ENCODE measurements around the gene DIAPH3.

The DIAPH3 gene

GRCh38 chr13:60158321-60158801, 5.4 kb downstream of the DIAPH3 start:
- in situ Hi-C loops (cut with MboI; ENCODE audit: low pct_unique_long_range_greater_than_20kb, low sequenced_read_pairs), result no loop called here
- no peak for DNase-seq

DNA sequence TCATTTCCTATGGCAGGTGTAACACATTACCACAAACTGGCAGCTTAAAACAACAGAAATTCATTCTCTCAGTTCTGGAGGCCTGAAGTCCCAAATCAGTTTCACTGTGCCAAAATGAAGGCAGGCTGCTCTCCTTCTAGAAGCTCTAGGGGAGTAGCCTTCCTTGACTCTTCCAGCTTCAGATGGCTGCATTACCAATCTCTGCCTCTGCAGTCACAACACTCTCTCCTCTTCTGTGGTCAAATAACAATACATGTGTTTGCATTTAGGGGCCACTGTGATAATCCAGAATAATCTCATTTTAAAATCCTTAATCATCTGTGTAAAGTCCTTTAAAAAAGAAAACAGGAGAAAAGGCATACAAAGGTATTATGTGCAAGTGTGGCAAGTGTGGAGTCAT, 7.8 kb downstream of the DIAPH3 start:
- in situ Hi-C loops (cut with MboI; ENCODE audit: low pct_unique_long_range_greater_than_20kb, low sequenced_read_pairs), result no loop called here
- no peak for DNase-seq

GRCh38 chr13:60152904-60153303, 10.8 kb downstream of the DIAPH3 start:
- in situ Hi-C loops (cut with MboI; ENCODE audit: low pct_unique_long_range_greater_than_20kb, low sequenced_read_pairs), result no loop called here
- no peak for DNase-seq

DNA sequence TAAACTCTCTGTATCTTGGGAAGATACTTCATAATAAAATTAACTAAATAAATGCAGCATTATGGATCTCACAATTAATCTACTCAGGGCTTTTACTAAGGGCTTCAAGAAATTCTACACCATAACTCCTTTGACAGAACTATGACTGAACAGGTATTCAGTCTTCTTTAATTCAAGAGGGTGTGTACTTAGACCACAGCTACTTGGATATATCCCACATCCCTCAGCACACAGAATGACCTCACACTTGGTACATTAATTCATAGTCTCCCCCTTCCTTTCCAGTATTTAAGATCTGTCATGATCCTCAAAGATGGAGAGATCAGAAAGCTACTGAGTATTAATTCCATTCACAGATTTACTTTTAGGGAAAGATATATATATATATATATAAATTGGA, 11.6 kb downstream of the DIAPH3 start:
- no peak for DNase-seq
- in situ Hi-C loops (cut with MboI; ENCODE audit: low pct_unique_long_range_greater_than_20kb, low sequenced_read_pairs), result no loop called here

DNA sequence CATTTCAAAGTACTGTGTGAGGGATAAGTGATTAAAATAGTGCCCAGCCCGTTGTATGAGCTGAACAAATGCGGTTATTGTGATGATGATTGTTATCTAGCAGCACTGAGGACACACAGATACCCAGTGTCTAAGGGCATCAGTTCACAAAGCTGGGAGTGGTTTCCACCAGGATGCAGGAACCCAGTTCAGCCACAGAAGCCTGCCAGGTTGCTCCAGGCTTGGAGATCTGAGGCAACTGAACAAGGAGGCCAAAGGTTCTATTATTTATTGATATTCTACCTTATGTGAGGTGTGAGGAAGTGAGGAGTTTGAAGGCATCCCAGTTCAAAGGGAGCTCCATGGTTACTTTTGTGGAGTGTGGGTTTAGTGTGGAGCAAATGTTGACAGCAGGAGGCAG, 13.2 kb downstream of the DIAPH3 start:
- DNase-seq, result no peak
- in situ Hi-C loops (cut with MboI; ENCODE audit: low pct_unique_long_range_greater_than_20kb, low sequenced_read_pairs), result no loop called here

DNA sequence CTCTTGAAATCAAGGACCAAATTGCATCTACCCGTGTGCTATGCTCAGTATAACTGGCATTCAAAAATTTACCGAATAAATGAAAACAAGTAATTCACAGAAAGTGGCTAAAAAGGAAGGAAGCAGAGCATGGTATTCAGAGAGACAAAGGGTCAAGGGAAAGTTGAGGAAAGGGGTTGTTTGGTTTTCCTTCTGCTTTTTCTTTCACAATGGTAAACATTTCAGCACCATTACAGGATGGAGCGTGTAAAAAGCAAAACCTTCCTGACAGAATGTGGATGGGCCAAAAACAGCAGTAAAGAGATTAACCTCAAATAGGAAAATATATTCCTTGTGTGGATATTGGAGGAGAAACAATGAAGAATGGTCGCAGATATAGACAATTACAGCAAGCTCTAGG, 14.8 kb downstream of the DIAPH3 start:
- DNase-seq, result peak; percentile 32
- in situ Hi-C loops (cut with MboI; ENCODE audit: low pct_unique_long_range_greater_than_20kb, low sequenced_read_pairs), result no loop called here

- in situ Hi-C loops (cut with MboI; ENCODE audit: low pct_unique_long_range_greater_than_20kb, low sequenced_read_pairs), result no loop called here
- no peak for DNase-seq
These were observed 16.4 kb downstream of the DIAPH3 start for GRCh38 chr13:60147361-60147760.

- DNase-seq, result no peak
- in situ Hi-C loops (cut with MboI; ENCODE audit: low pct_unique_long_range_greater_than_20kb, low sequenced_read_pairs), result no loop called here
These were observed 17.3 kb downstream of the DIAPH3 start for GRCh38 chr13:60146471-60146870.

DNA sequence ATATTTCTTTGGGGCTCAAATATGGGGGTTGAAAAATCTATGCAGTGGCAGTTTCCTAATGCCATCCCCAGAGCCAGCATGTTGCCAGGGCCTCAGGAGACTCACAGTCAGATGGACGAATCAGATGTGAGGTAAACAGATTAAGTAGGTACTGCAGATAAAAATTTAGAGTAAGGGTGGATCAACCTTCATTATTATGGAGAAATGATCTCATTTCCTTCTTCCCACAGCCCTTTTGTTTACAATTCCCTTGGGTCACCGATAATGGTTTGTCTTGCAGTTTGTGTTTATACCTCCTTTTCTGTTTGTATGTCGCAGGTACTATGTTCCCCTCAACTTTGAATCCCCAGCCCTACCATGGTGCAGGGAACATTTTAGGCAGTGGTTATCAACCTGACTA, 20.0 kb downstream of the DIAPH3 start:
- in situ Hi-C loops (cut with MboI; ENCODE audit: low pct_unique_long_range_greater_than_20kb, low sequenced_read_pairs), result no loop called here
- DNase-seq, result no peak

GRCh38 chr13:60139272-60139671, 24.5 kb downstream of the DIAPH3 start:
- DNase-seq, result no peak
- in situ Hi-C loops (cut with MboI; ENCODE audit: low pct_unique_long_range_greater_than_20kb, low sequenced_read_pairs), result no loop called here

DNA sequence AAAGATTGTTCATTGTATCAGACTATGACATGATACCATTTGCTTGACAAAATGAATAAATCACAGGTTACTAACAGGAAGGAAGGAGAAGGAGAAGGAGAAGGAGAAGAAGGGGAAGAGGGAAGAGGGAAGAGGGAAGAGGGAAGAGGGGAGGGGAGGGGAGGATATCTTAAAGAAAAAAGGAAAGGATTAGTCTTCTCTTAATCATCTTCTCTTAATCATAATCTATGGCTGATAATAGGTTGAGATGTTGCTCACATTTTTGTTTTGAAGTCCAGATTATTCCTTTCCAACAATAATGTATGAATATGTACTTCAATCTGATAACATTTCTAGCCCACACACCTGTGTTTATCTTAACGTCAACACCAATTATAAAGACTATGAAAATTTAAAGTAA, 25.1 kb downstream of the DIAPH3 start:
- in situ Hi-C loops (cut with MboI; ENCODE audit: low pct_unique_long_range_greater_than_20kb, low sequenced_read_pairs), result no loop called here
- DNase-seq, result no peak

GRCh38 chr13:60137911-60138560, 25.7 kb downstream of the DIAPH3 start:
- in situ Hi-C loops (cut with MboI; ENCODE audit: low pct_unique_long_range_greater_than_20kb, low sequenced_read_pairs), result no loop called here

GRCh38 chr13:60135344-60135743, 28.4 kb downstream of the DIAPH3 start:
- no peak for DNase-seq
- in situ Hi-C loops (cut with MboI; ENCODE audit: low pct_unique_long_range_greater_than_20kb, low sequenced_read_pairs), result no loop called here

More at GRCh38 chr13:60137911-60138560, 25.7 kb downstream of the DIAPH3 start:
- no peak for DNase-seq

DNA sequence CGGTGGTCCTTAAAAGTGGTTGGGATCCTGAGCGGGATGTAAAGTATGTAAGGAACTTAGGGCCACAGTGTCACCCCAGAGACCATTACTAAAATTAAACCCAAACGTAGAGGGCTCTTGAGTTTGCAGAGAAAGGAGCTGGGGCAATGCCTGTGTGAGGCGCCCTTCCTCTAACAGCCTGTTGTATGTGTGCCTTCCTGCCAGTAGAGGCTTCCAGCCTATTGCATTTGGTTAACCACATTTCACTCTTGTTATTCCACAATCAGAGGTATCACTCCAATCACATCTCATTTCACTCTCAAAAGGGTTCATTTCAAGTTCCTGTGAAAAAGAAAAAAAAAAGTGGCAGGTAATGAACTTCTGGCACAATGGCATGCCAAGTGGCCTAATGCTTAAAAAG, 29.4 kb downstream of the DIAPH3 start:
- in situ Hi-C loops (cut with MboI; ENCODE audit: low pct_unique_long_range_greater_than_20kb, low sequenced_read_pairs), result no loop called here
- DNase-seq, result no peak

DNA sequence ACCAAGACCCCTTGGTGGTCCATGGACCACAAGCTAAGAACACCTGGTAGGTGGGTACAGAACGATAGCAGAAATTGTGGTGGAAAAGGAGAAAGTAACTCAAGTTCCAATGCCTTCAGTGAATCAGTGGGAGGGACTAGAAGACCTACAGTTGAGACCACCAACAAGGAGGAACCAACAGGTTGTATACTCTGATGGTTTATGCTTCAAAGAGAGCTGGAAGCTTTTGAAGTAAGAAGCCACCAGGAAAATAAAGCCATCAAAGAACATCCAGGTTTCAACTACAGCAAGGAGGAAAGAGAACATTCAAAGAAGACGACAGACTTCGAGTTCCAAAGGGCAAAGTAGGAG, 42.4 kb downstream of the DIAPH3 start:
- in situ Hi-C loops (cut with MboI; ENCODE audit: low pct_unique_long_range_greater_than_20kb, low sequenced_read_pairs), result no loop called here
- no peak for DNase-seq

DNA sequence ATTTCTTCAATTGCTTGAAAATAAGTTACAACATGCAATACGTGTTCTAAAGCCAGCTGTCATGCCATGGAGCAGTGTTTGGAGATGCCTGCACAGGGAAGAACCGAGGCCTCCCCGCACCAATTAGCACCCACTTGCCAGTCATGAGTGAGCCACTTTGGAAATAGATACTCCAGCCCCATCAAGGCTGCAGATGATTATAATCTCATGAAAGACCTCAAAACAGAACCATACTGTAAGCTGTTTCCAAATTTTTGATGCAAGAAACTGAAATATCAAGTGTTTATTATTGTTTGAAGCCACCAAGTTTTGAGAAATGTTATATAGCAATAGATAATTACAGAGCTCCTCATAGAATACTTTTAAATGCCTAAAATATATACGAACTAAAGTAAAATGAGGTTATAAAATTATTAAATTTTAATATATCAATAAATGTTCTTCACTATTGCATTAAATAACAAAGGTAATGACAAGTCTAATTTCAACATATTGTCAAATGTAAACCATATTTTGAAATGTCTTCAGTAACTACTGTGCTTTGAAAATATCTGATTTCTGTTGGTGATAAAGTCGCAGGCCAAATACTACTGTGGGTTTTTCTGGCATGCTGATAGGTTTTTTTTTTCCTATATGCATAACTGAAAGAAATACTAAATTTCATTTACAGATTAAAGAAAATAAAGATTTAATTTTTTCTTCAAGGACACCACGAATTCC, 43.0 kb downstream of the DIAPH3 start:
- DNase-seq, result no peak
- in situ Hi-C loops (cut with MboI; ENCODE audit: low pct_unique_long_range_greater_than_20kb, low sequenced_read_pairs), result no loop called here

DNA sequence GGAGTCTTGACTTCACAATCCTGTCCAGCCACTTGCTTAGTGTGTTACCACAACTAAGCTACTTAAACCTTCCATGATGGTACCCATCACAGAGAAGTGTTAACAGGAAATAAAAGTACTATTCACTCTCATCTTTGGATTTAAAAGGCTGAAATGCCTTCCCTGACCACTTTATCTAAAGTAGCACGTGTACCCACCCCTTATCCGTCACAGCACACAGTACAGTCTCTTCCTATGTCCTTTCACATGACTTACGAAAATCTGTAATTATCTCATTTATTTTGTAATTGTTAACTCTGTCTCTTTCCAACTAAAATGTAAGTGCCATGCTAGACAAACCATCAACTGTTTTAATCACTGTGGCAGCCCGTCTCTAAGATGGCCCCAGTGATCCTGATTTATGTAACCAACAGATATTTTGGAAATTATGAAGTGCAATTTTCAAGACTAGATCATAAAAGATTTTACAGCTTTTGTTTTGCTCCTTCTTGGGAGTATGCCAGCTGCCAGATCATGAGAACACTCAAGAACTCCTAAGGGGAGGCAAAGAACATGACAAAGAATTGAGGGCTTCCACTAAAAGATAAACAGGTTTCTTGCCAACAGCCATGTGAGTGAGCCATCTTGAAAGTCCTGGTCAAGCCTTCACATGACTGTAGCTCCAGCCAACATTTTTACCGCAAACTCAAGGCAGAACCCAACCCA, 44.9 kb downstream of the DIAPH3 start:
- in situ Hi-C loops (cut with MboI; ENCODE audit: low pct_unique_long_range_greater_than_20kb, low sequenced_read_pairs), result no loop called here
- DNase-seq, result no peak

DNA sequence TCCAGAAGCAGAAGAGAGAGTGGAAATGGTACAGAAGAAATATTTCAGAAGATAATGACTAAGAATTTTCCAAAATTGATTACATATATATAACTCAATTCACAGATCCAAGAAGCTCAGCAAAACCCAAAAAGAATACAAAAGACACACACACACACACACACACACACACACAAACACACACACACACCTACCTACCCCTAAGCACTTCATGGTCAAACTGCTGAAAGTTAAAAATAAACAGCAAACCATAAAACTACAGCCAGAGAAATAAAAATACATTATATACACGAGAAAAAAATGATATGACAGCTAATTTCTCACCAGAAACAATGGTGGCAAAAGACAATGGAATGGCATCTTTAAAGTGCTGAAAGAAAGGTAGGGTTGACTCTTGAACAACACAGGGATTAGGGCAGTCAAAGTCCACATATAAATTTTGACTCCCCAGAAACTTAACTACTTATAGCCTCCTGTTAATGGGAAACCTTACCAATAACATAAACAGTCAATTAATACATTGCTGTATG, 49.2 kb downstream of the DIAPH3 start:
- peak; percentile 8 for DNase-seq
- in situ Hi-C loops (cut with MboI; ENCODE audit: low pct_unique_long_range_greater_than_20kb, low sequenced_read_pairs), result no loop called here

DNA sequence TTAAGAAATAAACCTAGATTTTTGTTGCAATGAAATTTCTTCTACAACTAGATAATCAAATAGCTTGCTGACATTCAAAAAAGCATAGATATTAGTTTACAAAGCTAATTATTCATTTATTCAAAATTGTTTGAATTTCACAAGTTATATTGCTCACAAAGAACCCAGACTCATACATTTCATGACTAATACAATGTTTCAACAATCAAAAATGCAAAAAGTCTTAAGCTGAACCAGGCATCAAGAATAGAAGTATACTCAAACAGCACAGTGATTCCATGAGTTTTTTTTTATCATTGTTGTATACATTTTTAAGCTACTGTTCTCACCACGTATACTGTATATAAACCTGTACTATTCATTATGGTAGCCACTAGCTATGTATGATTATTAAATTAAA, 51.0 kb downstream of the DIAPH3 start:
- in situ Hi-C loops (cut with MboI; ENCODE audit: low pct_unique_long_range_greater_than_20kb, low sequenced_read_pairs), result no loop called here
- no peak for DNase-seq

DNA sequence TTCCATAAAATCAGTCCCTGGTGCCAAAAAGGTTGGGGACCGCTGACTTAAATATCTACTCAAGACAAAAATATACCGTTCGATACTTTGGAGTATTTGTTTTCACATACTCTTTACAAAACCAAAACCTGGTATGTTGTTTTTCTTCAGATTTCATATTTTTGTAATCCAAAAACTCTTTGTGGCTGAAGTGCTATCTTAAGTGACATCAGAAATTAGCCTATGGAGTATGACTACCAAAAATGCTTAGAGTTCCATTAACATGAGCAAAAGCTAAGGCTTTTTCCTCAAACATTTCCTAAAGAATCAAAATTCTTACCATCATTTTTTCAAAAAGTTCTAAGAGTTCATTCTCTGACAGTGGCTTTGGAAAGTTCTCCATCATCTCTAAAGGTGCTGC, 52.0 kb downstream of the DIAPH3 start:
- DNase-seq, result no peak
- in situ Hi-C loops (cut with MboI; ENCODE audit: low pct_unique_long_range_greater_than_20kb, low sequenced_read_pairs), result no loop called here
